Frontal cortex (tissue), 4 donors: ENCODE data around the gene IPP. TPM values are rescaled to one million over a fixed set of nuclear protein-coding genes. Genes with fewer than 3 reads are reported as not detected.
"Not testable (repeated sequence)": the region's sequence is repeated elsewhere in the genome, so short reads cannot be mapped to it uniquely, and the experiment has no call there.

ENCODE experiments used
- DNase-seq, 2 donors: peaks; one replicate each; pipeline ENCODE4 v3.0.0; 2012; ENCODE audit warnings: low spot score in 2 of 2
- FAIRE-seq: peaks from 2 replicates; lab custom pipeline; 2012; peaks lifted over from hg19 to GRCh38; lab: Jason Lieb, UNC
- total RNA-seq: library from RNA; depleted of rRNA; stranded (reverse); fragments of >200 nt; gene quantifications from one replicate; pipeline ENCODE4 v1.2.3, GENCODE V29; 2014
- donor health status: control.
- donor health status: control.
- donor health status: control.

IPP gene
- total RNA-seq, 1 donor from 2014 or later = 10.2 TPM

- FAIRE-seq, DNase-seq: not testable (repeated sequence)
These were observed 786 bp upstream of the IPP start for GRCh38 chr1:45751039-45751838.

GRCh38 chr1:45746922-45747321, 3.5 kb downstream of the IPP start:
- DNase-seq (no peak), FAIRE-seq (no peak)

- not testable (repeated sequence) for DNase-seq, FAIRE-seq
These were observed 10.8 kb downstream of the IPP start for GRCh38 chr1:45739641-45740156.

- DNase-seq (no peak), FAIRE-seq (no peak)
These were observed 11.3 kb downstream of the IPP start for GRCh38 chr1:45739137-45739536.

- FAIRE-seq = no peak
- DNase-seq = no peak
These were observed 19.6 kb downstream of the IPP start for GRCh38 chr1:45730780-45731319.

- DNase-seq = no peak
- no peak for FAIRE-seq
These were observed 20.2 kb downstream of the IPP start for GRCh38 chr1:45730075-45730779.

GRCh38 chr1:45726007-45726406, 24.4 kb downstream of the IPP start:
- FAIRE-seq, DNase-seq: not testable (repeated sequence)

- FAIRE-seq (peak; percentile 10), DNase-seq (no peak)
These were observed 27.1 kb downstream of the IPP start for GRCh38 chr1:45723248-45723930.

GRCh38 chr1:45722809-45723208, 27.6 kb downstream of the IPP start:
- FAIRE-seq = no peak
- no peak for DNase-seq

GRCh38 chr1:45721207-45721606, 29.2 kb downstream of the IPP start:
- FAIRE-seq = no peak
- no peak for DNase-seq

- DNase-seq (no peak), FAIRE-seq (no peak)
These were observed 32.2 kb downstream of the IPP start for GRCh38 chr1:45718289-45718688.

GRCh38 chr1:45717386-45717785, 33.1 kb downstream of the IPP start:
- not testable (repeated sequence) for DNase-seq, FAIRE-seq

GRCh38 chr1:45716700-45717099, 33.8 kb downstream of the IPP start:
- no peak for DNase-seq
- FAIRE-seq = no peak

GRCh38 chr1:45713711-45714110, 36.7 kb downstream of the IPP start:
- no peak for FAIRE-seq
- DNase-seq = no peak

GRCh38 chr1:45704637-45705036, 45.8 kb downstream of the IPP start:
- DNase-seq (no peak), FAIRE-seq (no peak)

GRCh38 chr1:45694823-45695222, 55.6 kb downstream of the IPP start:
- FAIRE-seq (no peak), DNase-seq (no peak)

- FAIRE-seq, DNase-seq: not testable (repeated sequence)
These were observed 56.6 kb downstream of the IPP start for GRCh38 chr1:45693811-45694210.

- FAIRE-seq (no peak), DNase-seq (peak; percentile 64 to 66)
These were observed 62.4 kb downstream of the IPP start, which contains the start of gene TMEM69 for GRCh38 chr1:45687754-45688740. Gene TMEM69, plus strand, starts transcription at chr1:45688181. Its CDS starts 2,888 bp downstream, at chr1:45691069.
